Tibial nerve (tissue), 4 donors: Measurements from ENCODE around the gene TTC27. TPM values are rescaled to one million over a fixed set of nuclear protein-coding genes. Genes with fewer than 3 reads are reported as not detected.

Experiments
- DNase-seq, 2 donors: peaks; one replicate each; pipeline ENCODE4 v3.0.0-alpha.2; 2019; ENCODE audit warnings: low spot score in 2 of 2
- H3K27ac ChIP-seq, 4 donors: fragments of 200-600 bp; sonication (generic) in 3 of 4; one replicate each; pipeline ENCODE4 v1.5.1; 2017 to 2019; ENCODE audit warnings: mild to moderate bottlenecking in 1 of 4
- H3K27me3 ChIP-seq, 2 donors: fragments of 200-600 bp; sonication (generic) in 1 of 2; one replicate each; pipeline versions ENCODE4 v1.5.1 to v1.6.0; 2017 to 2019
- H3K36me3 ChIP-seq, 3 donors: fragments of 200-600 bp; sonication (generic); one replicate each; pipeline ENCODE4 v1.5.1; 2018 to 2019
- H3K4me1 ChIP-seq, 4 donors: fragments of 200-600 bp; sonication (generic) in 3 of 4; one replicate each; pipeline ENCODE4 v1.5.1; 2017 to 2019
- H3K4me3 ChIP-seq, 4 donors: fragments of 200-600 bp; sonication (generic) in 3 of 4; one replicate each; pipeline ENCODE4 v1.5.1; 2017 to 2019; ENCODE audit warnings: mild to moderate bottlenecking in 1 of 4, moderate library complexity in 1 of 4
- H3K9me3 ChIP-seq, 4 donors: fragments of 200-600 bp; sonication (generic) in 3 of 4; one replicate each; pipeline ENCODE4 v1.5.1; 2017 to 2019
- CTCF ChIP-seq, 5 experiments: fragments of 200-600 bp in 3 of 5; fragments of 450-650 bp in 2 of 5; sonication (generic) in 3 of 5; IDR thresholded peaks; one replicate each; pipeline ENCODE4 v1.5.1; 2016 to 2019; ENCODE audit warnings: antibody characterized with exemption in 5 of 5, mild to moderate bottlenecking in 3 of 5, moderate library complexity in 2 of 5
- EP300 ChIP-seq, 2 donors: sonication (generic); formaldehyde crosslinking; IDR thresholded peaks; one replicate each; pipeline ENCODE4 v1.6.1; 2017; ENCODE audit warnings: antibody characterized with exemption in 2 of 2, mild to moderate bottlenecking in 1 of 2
- POLR2A ChIP-seq, 2 donors: fragments of 450-650 bp; IDR thresholded peaks; one replicate each; pipeline ENCODE4 v1.6.1; 2017; ENCODE audit warnings: antibody characterized with exemption in 2 of 2, mild to moderate bottlenecking in 2 of 2, moderate library complexity in 2 of 2
- WGBS, 2 donors: methylation state at CpG; one replicate each; pipeline ENCODE4 v1.1.5; 2018; 5-methylcytosine and 5-hydroxymethylcytosine counted together
- total RNA-seq, 4 donors: library from RNA; depleted of rRNA; stranded (reverse); fragments of >200 nt; gene quantifications; one replicate each; pipeline ENCODE4 v1.1.0, GENCODE V29; 2016

TTC27 gene
- total RNA-seq, 4 donors from 2014 or later, result 22.5 to 25.8 (median 24.3) TPM

GRCh38 chr2:32756074-32756727 lies 128.4 kb downstream of the TTC27 start:
- Histone ChIP-seq H3K9me3 (no peaks in the 10 kb centered on the region), H3K27ac (no peak overlapping the region), H3K27me3 (no peaks in the 10 kb centered on the region), H3K4me3 (no peak overlapping the region), H3K4me1 (peaks cover 0 to 7% (median 3%) of the 10 kb centered on the region in 4 donors), H3K36me3 (peaks cover 0 to 33% (median 0%) of the 10 kb centered on the region in 3 donors)
- no peak for DNase-seq
- no peak for TF ChIP-seq EP300 (IDR thresholded peaks at IDR 0.05)
- TF ChIP-seq POLR2A (IDR thresholded peaks at IDR 0.05), result no peak
- TF ChIP-seq CTCF (IDR thresholded peaks at IDR 0.05), result no peak
- WGBS, 2 donors, result 82 to 84% methylated on average over 7 of the region's 7 CpGs

GRCh38 chr2:32758232-32758631 lies 130.4 kb downstream of the TTC27 start:
- no peak for TF ChIP-seq POLR2A (IDR thresholded peaks at IDR 0.05)
- no peak for TF ChIP-seq CTCF (IDR thresholded peaks at IDR 0.05)
- TF ChIP-seq EP300 (IDR thresholded peaks at IDR 0.05), result no peak
- WGBS, 2 donors, result 78 to 86% methylated on average over 11 of the region's 11 CpGs
- H3K4me1 ChIP-seq, result no peaks in the 10 kb centered on the region
- no peaks in the 10 kb centered on the region for H3K27me3 ChIP-seq
- peaks cover 0 to 41% (median 0%) of the 10 kb centered on the region in 3 donors for H3K36me3 ChIP-seq
- no peak for DNase-seq
- H3K4me3 ChIP-seq, result no peak overlapping the region
- H3K9me3 ChIP-seq, result no peaks in the 10 kb centered on the region
- no peak overlapping the region for H3K27ac ChIP-seq

GRCh38 chr2:32760628-32761027 lies 132.8 kb downstream of the TTC27 start:
- peaks cover 0 to 45% (median 0%) of the 10 kb centered on the region in 3 donors for H3K36me3 ChIP-seq
- DNase-seq, result no peak
- no peak overlapping the region for H3K27ac ChIP-seq
- no peak for TF ChIP-seq EP300 (IDR thresholded peaks at IDR 0.05)
- TF ChIP-seq CTCF (IDR thresholded peaks at IDR 0.05), result no peak
- TF ChIP-seq POLR2A (IDR thresholded peaks at IDR 0.05), result no peak
- H3K4me1 ChIP-seq, result no peaks in the 10 kb centered on the region
- no peaks in the 10 kb centered on the region for H3K27me3 ChIP-seq
- no peak overlapping the region for H3K4me3 ChIP-seq
- H3K9me3 ChIP-seq, result no peaks in the 10 kb centered on the region
- 86 to 91% methylated on average over 4 of the region's 4 CpGs for WGBS, 2 donors

- no peak overlapping the region for H3K4me3 ChIP-seq
- H3K9me3 ChIP-seq, result no peaks in the 10 kb centered on the region
- no peak for DNase-seq
- no peaks in the 10 kb centered on the region for H3K27me3 ChIP-seq
- no peak overlapping the region for H3K27ac ChIP-seq
- peaks cover 0 to 19% (median 0%) of the 10 kb centered on the region in 3 donors for H3K36me3 ChIP-seq
- no peak for TF ChIP-seq POLR2A (IDR thresholded peaks at IDR 0.05)
- TF ChIP-seq EP300 (IDR thresholded peaks at IDR 0.05), result no peak
- TF ChIP-seq CTCF (IDR thresholded peaks at IDR 0.05), result no peak
- WGBS, 2 donors, result 69 to 92% methylated on average over 1 of the region's 1 CpG
- peaks cover 0 to 5% (median 0%) of the 10 kb centered on the region in 4 donors for H3K4me1 ChIP-seq
Observed at GRCh38 chr2:32768387-32769174, 140.7 kb downstream of the TTC27 start.

GRCh38 chr2:32770360-32770759 lies 142.5 kb downstream of the TTC27 start:
- Histone ChIP-seq H3K27me3 (no peaks in the 10 kb centered on the region), H3K9me3 (no peaks in the 10 kb centered on the region), H3K27ac (no peak overlapping the region), H3K36me3 (peaks cover 0 to 18% (median 0%) of the 10 kb centered on the region in 3 donors), H3K4me1 (peaks cover 0 to 5% (median 0%) of the 10 kb centered on the region in 4 donors), H3K4me3 (no peak overlapping the region)
- TF ChIP-seq EP300 (IDR thresholded peaks at IDR 0.05) (no peak), CTCF (IDR thresholded peaks at IDR 0.05) (no peak), POLR2A (IDR thresholded peaks at IDR 0.05) (no peak)
- no peak for DNase-seq
- 79 to 84% methylated on average over 5 of the region's 5 CpGs for WGBS, 2 donors
